ENCODE measurements around the gene TDRD5.

The TDRD5 gene

DNA sequence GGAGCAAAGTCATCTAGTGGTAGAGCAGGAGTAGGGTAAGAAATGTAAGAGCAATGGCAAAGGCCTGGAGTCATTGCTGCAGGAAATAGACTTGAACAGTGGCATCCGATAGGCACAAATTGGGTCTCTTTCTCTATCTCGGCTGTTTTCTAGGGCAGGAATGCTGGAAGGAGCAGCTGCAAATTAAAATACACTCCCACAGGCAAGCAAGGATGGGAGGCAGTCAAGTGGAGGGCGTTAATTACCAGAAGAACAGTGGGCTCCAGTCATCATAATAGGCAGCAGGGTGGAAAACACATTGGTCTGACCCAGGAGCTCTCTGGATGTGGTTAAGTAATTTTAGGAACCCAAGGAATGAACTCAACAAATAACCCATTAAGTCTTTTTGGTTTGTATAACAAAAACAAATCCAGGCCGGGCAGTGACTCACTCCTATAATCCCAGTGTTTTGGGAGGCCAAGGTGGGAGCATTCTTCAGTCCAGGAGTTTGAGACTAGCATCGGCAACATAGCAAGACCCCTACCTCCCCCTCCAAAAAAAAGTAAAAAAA, 7.8 kb upstream of the TDRD5 start:
- DNase-seq = no peak
- Histone ChIP-seq H3K36me3 (no peaks in the 10 kb centered on the region), H3K27ac (no peak overlapping the region), H3K4me3 (ENCODE audit: low read depth, low read length) (no peak overlapping the region), H3K27me3 (ENCODE audit: insufficient read depth, low read depth, severe bottlenecking) (peaks cover 12% of the 10 kb centered on the region), H3K9me3 (ENCODE audit: severe bottlenecking) (peaks cover 3% of the 10 kb centered on the region)
- no peak for TF ChIP-seq CTCF (IDR thresholded peaks at IDR 0.05; ENCODE audit: low read depth, low read length)

- no peak overlapping the region for H3K4me3 ChIP-seq (ENCODE audit: low read depth, low read length)
- no peak for DNase-seq
- H3K27me3 ChIP-seq (ENCODE audit: insufficient read depth, low read depth, severe bottlenecking) = peaks cover 7% of the 10 kb centered on the region
- H3K9me3 ChIP-seq (ENCODE audit: severe bottlenecking) = peaks cover 3% of the 10 kb centered on the region
- no peak for TF ChIP-seq CTCF (IDR thresholded peaks at IDR 0.05; ENCODE audit: low read depth, low read length)
- H3K27ac ChIP-seq = no peak overlapping the region
- no peaks in the 10 kb centered on the region for H3K36me3 ChIP-seq
Observed at GRCh38 chr1:179586107-179586823, 5.4 kb upstream of the TDRD5 start.

DNA sequence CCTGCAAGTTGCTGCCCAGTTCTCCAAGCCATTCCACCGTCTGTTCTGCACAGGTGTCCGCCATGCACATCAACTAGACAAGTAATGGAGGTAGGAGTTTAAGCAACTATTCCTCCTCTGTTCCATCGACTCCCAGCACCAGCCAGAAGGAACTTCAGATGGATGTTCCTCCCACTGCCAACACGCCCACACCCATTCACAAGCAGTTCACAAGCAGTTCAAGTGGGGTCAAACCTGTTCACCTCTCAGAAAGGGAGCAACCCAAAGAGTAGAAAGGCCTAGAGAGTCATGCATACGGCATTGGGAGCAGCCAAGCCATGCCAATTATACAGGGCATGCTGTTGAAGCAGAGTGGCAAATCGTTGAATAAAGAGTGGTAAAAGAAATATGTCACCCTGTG, 4.3 kb upstream of the TDRD5 start:
- no peak for TF ChIP-seq CTCF (IDR thresholded peaks at IDR 0.05; ENCODE audit: low read depth, low read length)
- Histone ChIP-seq H3K27ac (no peak overlapping the region), H3K27me3 (ENCODE audit: insufficient read depth, low read depth, severe bottlenecking) (peaks cover 7% of the 10 kb centered on the region), H3K9me3 (ENCODE audit: severe bottlenecking) (peaks cover 3% of the 10 kb centered on the region), H3K36me3 (no peaks in the 10 kb centered on the region), H3K4me3 (ENCODE audit: low read depth, low read length) (no peak overlapping the region)
- no peak for DNase-seq

DNA sequence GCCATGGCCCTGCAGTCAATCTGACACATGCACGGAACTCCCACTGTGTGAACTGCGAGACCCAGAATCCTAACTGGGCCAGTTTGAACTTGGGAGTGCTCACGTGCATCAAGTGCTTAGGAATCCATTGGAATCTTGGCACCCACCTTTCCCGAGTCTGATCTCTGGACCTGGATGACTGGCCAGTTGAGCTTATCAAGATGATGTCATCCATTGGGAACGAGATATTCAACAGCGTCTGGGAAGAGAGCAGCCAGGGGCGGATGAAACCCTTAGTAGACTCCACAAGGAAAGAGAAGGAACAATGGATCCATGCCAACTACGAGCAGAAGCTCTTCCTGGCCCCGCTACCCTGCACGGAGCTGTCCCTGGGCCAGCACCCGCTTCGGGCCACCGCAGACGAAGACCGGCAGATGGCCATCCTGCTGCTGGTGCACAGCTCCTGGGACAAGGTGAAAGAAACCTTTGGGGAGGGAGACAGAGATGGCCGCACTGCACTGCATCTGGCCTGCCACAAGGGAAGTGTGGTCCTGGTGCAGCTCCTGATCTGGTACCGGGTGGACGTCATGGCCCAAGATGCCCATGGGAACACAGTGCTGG, 3.1 kb upstream of the TDRD5 start:
- H3K27ac ChIP-seq = no peak overlapping the region
- H3K4me3 ChIP-seq (ENCODE audit: low read depth, low read length) = no peak overlapping the region
- no peaks in the 10 kb centered on the region for H3K36me3 ChIP-seq
- no peak for TF ChIP-seq CTCF (IDR thresholded peaks at IDR 0.05; ENCODE audit: low read depth, low read length)
- H3K27me3 ChIP-seq (ENCODE audit: insufficient read depth, low read depth, severe bottlenecking) = peaks cover 7% of the 10 kb centered on the region
- H3K9me3 ChIP-seq (ENCODE audit: severe bottlenecking) = peaks cover 8% of the 10 kb centered on the region
- DNase-seq = no peak

DNA sequence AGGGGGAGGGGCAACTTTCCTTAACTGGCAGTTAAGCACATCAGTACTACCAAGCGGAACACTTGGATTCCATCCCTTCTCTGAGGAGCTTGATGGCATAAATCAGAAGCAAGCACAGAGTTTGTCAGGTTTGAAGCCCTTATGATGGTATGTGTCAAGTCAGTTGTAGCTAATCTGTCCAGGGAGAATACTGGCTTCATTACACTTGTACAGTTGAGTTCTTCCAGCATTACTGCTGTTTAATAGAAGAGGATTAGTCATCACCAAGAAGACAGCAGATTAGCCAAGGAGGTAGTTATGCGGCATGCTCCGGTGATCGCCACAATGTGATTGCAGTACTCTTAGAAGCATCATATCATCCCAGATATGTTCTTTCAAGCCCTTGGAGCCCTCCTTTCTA, 2.1 kb upstream of the TDRD5 start:
- TF ChIP-seq CTCF (IDR thresholded peaks at IDR 0.05; ENCODE audit: low read depth, low read length) = no peak
- DNase-seq = no peak
- Histone ChIP-seq H3K27ac (no peak overlapping the region), H3K36me3 (no peaks in the 10 kb centered on the region), H3K27me3 (ENCODE audit: insufficient read depth, low read depth, severe bottlenecking) (peaks cover 7% of the 10 kb centered on the region), H3K9me3 (ENCODE audit: severe bottlenecking) (peaks cover 8% of the 10 kb centered on the region), H3K4me3 (ENCODE audit: low read depth, low read length) (no peak overlapping the region)

Measured in WERI-Rb-1 (cell line).